ENCODE results near the gene NLRP10. TPM values are rescaled to one million over a fixed set of nuclear protein-coding genes. Genes with fewer than 3 reads are reported as not detected.

Gene NLRP10, protein sequence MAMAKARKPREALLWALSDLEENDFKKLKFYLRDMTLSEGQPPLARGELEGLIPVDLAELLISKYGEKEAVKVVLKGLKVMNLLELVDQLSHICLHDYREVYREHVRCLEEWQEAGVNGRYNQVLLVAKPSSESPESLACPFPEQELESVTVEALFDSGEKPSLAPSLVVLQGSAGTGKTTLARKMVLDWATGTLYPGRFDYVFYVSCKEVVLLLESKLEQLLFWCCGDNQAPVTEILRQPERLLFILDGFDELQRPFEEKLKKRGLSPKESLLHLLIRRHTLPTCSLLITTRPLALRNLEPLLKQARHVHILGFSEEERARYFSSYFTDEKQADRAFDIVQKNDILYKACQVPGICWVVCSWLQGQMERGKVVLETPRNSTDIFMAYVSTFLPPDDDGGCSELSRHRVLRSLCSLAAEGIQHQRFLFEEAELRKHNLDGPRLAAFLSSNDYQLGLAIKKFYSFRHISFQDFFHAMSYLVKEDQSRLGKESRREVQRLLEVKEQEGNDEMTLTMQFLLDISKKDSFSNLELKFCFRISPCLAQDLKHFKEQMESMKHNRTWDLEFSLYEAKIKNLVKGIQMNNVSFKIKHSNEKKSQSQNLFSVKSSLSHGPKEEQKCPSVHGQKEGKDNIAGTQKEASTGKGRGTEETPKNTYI
- 0.70 to 2.6 TPM (median 0.90 TPM) in 3 replicates for total RNA-seq
- long read RNA-seq: 0 reads

DNA sequence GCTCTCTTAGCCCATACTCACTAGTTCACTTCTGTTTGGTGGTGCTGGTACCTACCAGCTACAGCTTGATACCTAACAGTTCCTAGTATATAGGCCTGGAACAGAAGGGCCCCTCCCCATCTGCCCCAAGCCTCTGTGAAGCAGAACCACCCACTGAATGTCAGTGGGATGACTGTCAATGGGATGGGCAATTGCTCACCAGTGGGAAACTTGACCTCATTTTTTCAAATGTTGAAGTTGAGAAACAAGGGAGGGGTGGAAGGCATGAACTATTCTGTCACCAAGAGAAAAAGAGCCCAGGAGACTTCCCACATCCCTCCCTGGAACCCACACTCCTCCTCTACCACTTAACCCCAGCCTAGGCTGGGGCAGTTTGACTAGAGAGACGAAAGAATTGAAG lies at the start of gene NLRP10:
NLRP10 (minus strand) TSS at position 62 of the 400 bp plus-strand sequence. CDS start 1,952 bp downstream, outside the sequence.
- TF ChIP-seq, protein P1, sequence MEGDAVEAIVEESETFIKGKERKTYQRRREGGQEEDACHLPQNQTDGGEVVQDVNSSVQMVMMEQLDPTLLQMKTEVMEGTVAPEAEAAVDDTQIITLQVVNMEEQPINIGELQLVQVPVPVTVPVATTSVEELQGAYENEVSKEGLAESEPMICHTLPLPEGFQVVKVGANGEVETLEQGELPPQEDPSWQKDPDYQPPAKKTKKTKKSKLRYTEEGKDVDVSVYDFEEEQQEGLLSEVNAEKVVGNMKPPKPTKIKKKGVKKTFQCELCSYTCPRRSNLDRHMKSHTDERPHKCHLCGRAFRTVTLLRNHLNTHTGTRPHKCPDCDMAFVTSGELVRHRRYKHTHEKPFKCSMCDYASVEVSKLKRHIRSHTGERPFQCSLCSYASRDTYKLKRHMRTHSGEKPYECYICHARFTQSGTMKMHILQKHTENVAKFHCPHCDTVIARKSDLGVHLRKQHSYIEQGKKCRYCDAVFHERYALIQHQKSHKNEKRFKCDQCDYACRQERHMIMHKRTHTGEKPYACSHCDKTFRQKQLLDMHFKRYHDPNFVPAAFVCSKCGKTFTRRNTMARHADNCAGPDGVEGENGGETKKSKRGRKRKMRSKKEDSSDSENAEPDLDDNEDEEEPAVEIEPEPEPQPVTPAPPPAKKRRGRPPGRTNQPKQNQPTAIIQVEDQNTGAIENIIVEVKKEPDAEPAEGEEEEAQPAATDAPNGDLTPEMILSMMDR (IDR thresholded peaks at IDR 0.05): no peak
- Mint-ChIP-seq H3K9me3 (ENCODE audit: low read depth) (no peaks in the 10 kb centered on the region), H3K4me1 (ENCODE audit: low read depth) (peaks cover 57% of the 10 kb centered on the region), H3K27me3 (ENCODE audit: low read depth) (no peaks in the 10 kb centered on the region), H3K4me3 (ENCODE audit: unreplicated experiment) (no peak within 1 kb of the TSS), H3K27ac (ENCODE audit: unreplicated experiment) (peak within 1 kb of the TSS; percentile 78), H3K36me3 (ENCODE audit: low read depth) (no peaks in the 10 kb centered on the region)
- no peak for DNase-seq (ENCODE audit: low spot score)

DNA sequence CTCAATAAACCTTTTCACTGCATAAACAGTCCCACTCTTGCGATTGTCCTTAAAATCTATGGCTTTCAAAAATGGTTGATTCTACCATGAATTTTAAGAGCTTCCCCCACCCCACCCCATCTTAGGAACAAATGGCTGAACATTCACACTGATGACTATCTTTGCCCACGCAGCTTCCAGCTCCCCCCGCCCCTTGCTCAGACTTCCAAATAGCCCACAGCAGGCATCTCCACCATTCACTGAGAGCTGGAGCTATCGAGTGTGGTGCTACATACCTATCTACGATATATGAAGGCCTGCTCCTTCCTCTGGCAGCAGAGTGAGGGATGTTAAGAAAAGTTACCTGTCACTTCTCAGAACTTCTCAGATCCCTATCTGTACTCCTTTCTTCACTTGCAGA lies 48.6 kb upstream of the NLRP10 start:
- Mint-ChIP-seq H3K27me3 (ENCODE audit: low read depth) (peaks cover 14% of the 10 kb centered on the region), H3K4me1 (ENCODE audit: low read depth) (peaks cover 30% of the 10 kb centered on the region)

DNA sequence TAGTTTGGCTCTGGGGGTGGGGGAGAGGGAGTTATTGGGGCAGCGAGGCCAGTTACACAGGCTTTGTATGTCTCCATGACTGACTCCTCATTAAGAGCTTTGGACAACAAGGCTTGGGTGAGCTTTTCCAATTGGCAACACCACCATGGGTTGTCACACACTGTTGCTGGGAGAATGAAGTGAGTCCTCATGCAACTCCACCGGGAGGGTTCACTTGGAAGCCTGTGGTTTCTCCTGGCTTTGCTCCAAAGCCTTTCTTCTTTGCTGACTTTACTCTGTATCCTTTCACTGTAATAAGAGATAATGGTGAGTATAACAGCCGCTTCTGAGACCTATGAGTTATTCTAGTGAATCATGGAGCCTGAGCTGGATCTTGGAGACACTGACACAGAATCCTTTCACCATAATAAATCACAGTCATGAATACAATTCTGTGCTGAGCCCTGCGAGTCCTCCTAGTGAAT lies 46.8 kb upstream of the NLRP10 start:
- Mint-ChIP-seq H3K9me3 (ENCODE audit: low read depth) (no peaks in the 10 kb centered on the region), H3K4me3 (ENCODE audit: unreplicated experiment) (no peak overlapping the region), H3K36me3 (ENCODE audit: low read depth) (no peaks in the 10 kb centered on the region), H3K27me3 (ENCODE audit: low read depth) (peaks cover 10% of the 10 kb centered on the region), H3K27ac (ENCODE audit: unreplicated experiment) (no peak overlapping the region), H3K4me1 (ENCODE audit: low read depth) (peaks cover 25% of the 10 kb centered on the region)
- TF ChIP-seq, protein P1 (IDR thresholded peaks at IDR 0.05): no peak
- DNase-seq (ENCODE audit: low spot score): no peak

More for the DNA sequence above, 48.6 kb upstream of the NLRP10 start:
- TF ChIP-seq, protein P1 (IDR thresholded peaks at IDR 0.05): no peak
- Mint-ChIP-seq H3K4me3 (ENCODE audit: unreplicated experiment) (no peak overlapping the region), H3K36me3 (ENCODE audit: low read depth) (no peaks in the 10 kb centered on the region), H3K9me3 (ENCODE audit: low read depth) (no peaks in the 10 kb centered on the region), H3K27ac (ENCODE audit: unreplicated experiment) (no peak overlapping the region)
- no peak for DNase-seq (ENCODE audit: low spot score)

DNA sequence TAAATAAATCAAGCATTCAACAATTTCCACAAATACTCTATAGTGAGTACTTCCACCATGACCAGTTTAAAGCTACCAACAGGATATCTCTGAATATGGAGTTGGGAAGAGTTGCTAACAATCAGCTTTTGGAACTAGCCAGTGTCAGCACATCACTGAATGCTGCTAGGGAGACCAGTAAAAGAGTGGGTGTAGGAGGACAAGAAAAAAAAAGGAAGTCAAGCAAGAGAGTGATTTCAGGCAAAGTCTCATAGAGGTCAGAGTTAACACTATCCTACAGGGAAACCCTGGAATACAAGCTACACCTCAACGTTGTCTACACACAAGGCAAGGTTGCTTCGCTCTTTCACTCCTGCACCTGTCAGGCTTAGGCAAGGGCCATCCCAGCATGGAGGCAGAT lies 46.1 kb upstream of the NLRP10 start:
- H3K4me1 Mint-ChIP-seq (ENCODE audit: low read depth): peaks cover 19% of the 10 kb centered on the region
- no peaks in the 10 kb centered on the region for H3K36me3 Mint-ChIP-seq (ENCODE audit: low read depth)
- H3K4me3 Mint-ChIP-seq (ENCODE audit: unreplicated experiment): no peak overlapping the region
- TF ChIP-seq, protein P1 (IDR thresholded peaks at IDR 0.05): no peak
- H3K27me3 Mint-ChIP-seq (ENCODE audit: low read depth): peaks cover 10% of the 10 kb centered on the region
- H3K9me3 Mint-ChIP-seq (ENCODE audit: low read depth): no peaks in the 10 kb centered on the region
- no peak for DNase-seq (ENCODE audit: low spot score)
- H3K27ac Mint-ChIP-seq (ENCODE audit: unreplicated experiment): no peak overlapping the region

DNA sequence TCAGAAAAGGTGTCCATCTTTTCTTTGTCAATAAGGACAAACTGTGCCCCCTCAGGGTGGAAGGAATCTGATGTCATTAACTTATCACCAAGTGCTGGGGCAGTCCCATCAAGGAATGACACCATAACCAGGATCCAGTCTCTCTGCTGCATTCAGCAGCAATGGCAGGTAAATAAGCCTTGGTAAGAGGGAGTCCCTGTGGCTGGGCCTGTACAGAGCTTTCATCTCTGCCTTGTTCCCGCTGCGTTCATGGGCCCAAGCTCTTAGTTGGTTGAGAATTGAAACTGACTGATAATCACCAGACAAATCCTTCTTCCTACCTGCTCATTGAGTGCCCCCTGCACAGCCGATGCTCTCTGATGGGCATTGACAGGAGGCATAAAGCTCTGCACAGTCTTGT lies 44.6 kb upstream of the NLRP10 start:
- no peak for DNase-seq (ENCODE audit: low spot score)
- TF ChIP-seq, protein P1 (IDR thresholded peaks at IDR 0.05): no peak
- H3K36me3 Mint-ChIP-seq (ENCODE audit: low read depth): no peaks in the 10 kb centered on the region
- peaks cover 9% of the 10 kb centered on the region for H3K4me1 Mint-ChIP-seq (ENCODE audit: low read depth)
- peaks cover 10% of the 10 kb centered on the region for H3K27me3 Mint-ChIP-seq (ENCODE audit: low read depth)
- H3K4me3 Mint-ChIP-seq (ENCODE audit: unreplicated experiment): no peak overlapping the region
- H3K27ac Mint-ChIP-seq (ENCODE audit: unreplicated experiment): no peak overlapping the region
- no peaks in the 10 kb centered on the region for H3K9me3 Mint-ChIP-seq (ENCODE audit: low read depth)
